Sigmoid colon (tissue), 7 donors: ENCODE results near the gene ELF2. TPM values are rescaled to one million over a fixed set of nuclear protein-coding genes. Genes with fewer than 3 reads are reported as not detected.

Source experiments
- DNase-seq: peaks from one replicate; pipeline ENCODE4 v3.0.0-alpha.2; 2019
- H3K27ac ChIP-seq, 4 donors: fragments of 200-600 bp; sonication (generic); one replicate each; pipeline ENCODE4 v1.5.1; 2016 to 2019; ENCODE audit warnings: mild to moderate bottlenecking in 1 of 4
- H3K27me3 ChIP-seq, 3 donors: fragments of 200-600 bp; sonication (generic); one replicate each; pipeline ENCODE4 v1.5.1; 2019; ENCODE audit warnings: mild to moderate bottlenecking in 1 of 3
- H3K36me3 ChIP-seq, 4 donors: fragments of 200-600 bp; sonication (generic); one replicate each; pipeline ENCODE4 v1.5.1; 2016 to 2019
- H3K4me1 ChIP-seq, 4 donors: fragments of 200-600 bp; sonication (generic); one replicate each; pipeline ENCODE4 v1.5.1; 2017 to 2019
- H3K4me3 ChIP-seq, 4 donors: fragments of 200-600 bp; sonication (generic); one replicate each; pipeline ENCODE4 v1.5.1; 2017 to 2019; ENCODE audit warnings: mild to moderate bottlenecking in 2 of 4, moderate library complexity in 1 of 4
- H3K9me3 ChIP-seq, 4 donors: fragments of 200-600 bp in 3 of 4; sonication (generic) in 3 of 4; one replicate each; pipeline versions ENCODE4 v1.5.1 to v1.6.1; 2013 to 2019
- CTCF ChIP-seq, 4 experiments: fragments of 450-650 bp in 3 of 4; fragments of 200-600 bp in 1 of 4; IDR thresholded peaks; one replicate each; pipeline ENCODE4 v1.5.1; 2016 to 2019; ENCODE audit warnings: antibody characterized with exemption in 4 of 4, mild to moderate bottlenecking in 3 of 4, moderate library complexity in 2 of 4
- EP300 ChIP-seq, 4 donors: sonication (generic); formaldehyde crosslinking; IDR thresholded peaks; one replicate each; pipeline ENCODE4 v1.6.1; 2017; ENCODE audit warnings: antibody characterized with exemption in 4 of 4
- POLR2A ChIP-seq, 2 donors: fragments of 450-650 bp; IDR thresholded peaks; one replicate each; pipeline ENCODE4 v1.6.1; 2016; ENCODE audit warnings: antibody characterized with exemption in 2 of 2, mild to moderate bottlenecking in 2 of 2, moderate library complexity in 2 of 2
- POLR2AphosphoS5 ChIP-seq, 4 donors: sonication (generic); formaldehyde crosslinking; IDR thresholded peaks; one replicate each; pipeline ENCODE4 v1.6.1; 2017; ENCODE audit warnings: antibody characterized with exemption in 4 of 4
- WGBS, 2 donors: extraction: QIAGEN DNeasy Blood & Tissue Kit; methylation state at CpG; one replicate each; pipeline ENCODE4 v1.1.7; 2013; 5-methylcytosine and 5-hydroxymethylcytosine counted together
- intact Hi-C: fragments of 100-400 bp; cut with DNase I; formaldehyde crosslinking; loops from one replicate; pipeline ENCODE4 v1.15.1; 2023
- polyA plus RNA-seq, 3 donors: library from polyadenylated mRNA; stranded (reverse); fragments of 200-250 nt; gene quantifications; one replicate each; pipeline ENCODE4 v1.2.3, GENCODE V29; 2013
- total RNA-seq, 4 donors: library from RNA; depleted of rRNA; stranded (reverse); fragments of >200 nt; gene quantifications; one replicate each; pipeline ENCODE4 v1.1.0, GENCODE V29; 2016
- donor health status: healthy with polysubstance abuse.
- donor health status: Bipolar disorder and iron deficiency.
- donor health status: healthy.

ELF2 gene
- total RNA-seq (10 to 100 TPM; 61.4 to 83.6 (median 79.0) TPM), polyA plus RNA-seq (10 to 100 TPM in 2 of 3 donors, 1 to 10 TPM in 1; 9.9 to 16.8 (median 15.6) TPM)

DNA sequence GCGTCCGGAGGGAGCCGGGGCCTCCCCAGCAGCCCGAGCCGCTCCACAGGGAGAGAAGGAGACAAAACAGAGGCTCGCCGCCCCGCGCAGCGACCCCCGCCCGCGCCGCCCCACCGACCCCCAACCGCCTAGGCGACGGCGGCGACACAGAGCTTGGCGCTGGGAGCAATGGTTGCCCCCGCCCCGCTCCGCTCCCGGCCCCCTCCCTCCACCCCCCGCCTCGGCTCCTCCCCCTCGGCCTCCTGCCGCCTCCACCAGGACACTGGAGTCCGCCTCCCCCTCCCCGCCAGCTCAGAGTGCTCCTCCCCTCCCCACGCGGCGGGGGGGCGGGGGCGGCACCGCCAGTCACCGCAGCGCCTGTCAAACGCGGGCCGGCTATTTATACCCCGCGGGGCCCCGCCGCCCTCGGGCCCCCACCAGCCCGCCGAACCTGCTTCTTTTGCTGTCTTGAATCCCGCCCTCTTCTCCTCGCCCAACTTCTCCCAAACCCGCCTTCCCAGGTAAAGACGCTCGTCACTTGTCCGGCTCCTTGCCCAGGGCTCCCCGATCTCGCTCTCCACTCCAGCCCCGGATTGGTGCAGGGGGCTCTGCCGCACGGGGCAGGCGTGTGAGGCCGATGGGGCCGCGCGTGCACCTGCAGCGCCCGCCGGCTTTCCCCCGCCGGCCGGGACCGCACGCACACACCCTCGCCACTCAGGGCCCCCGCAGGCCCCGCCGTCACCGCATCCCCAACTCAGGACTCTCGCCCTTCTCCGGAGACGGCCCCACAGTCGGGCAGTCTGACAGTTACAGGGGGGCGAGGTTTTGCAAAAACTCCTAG lies at the start of gene ELF2:
ELF2 (minus strand) TSS at position 170 of the 820 bp plus-strand sequence. CDS start 39,517 bp downstream, outside the sequence.
- Histone ChIP-seq H3K9me3 (no peaks in the 10 kb centered on the region), H3K36me3 (no peaks in the 10 kb centered on the region), H3K4me1 (peaks cover 0 to 34% (median 17%) of the 10 kb centered on the region in 4 donors), H3K27me3 (no peaks in the 10 kb centered on the region), H3K27ac (peak within 1 kb of the TSS; percentile 99 to 100 (median 100)), H3K4me3 (peak within 1 kb of the TSS; percentile 83 to 99 (median 96))
- TF ChIP-seq EP300 (IDR thresholded peaks at IDR 0.05): peak in 2 of 4 donors; percentile 30 to 44
- TF ChIP-seq POLR2A (IDR thresholded peaks at IDR 0.05): peak in 1 of 2 donors; percentile 24
- peak; percentile 67 to 85 (median 80) for TF ChIP-seq POLR2AphosphoS5 (IDR thresholded peaks at IDR 0.05)
- no peak for TF ChIP-seq CTCF (IDR thresholded peaks at IDR 0.05)
- intact Hi-C loops: loop anchor here (2.0 to 5.0 kb wide), 4 partner anchors 80 to 275 kb away; partner anchors contain the start of genes NAA15 and RAB33B
- DNase-seq: peak; percentile 98
- WGBS, 2 donors: 1% methylated on average over 83 of the region's 83 CpGs

DNA sequence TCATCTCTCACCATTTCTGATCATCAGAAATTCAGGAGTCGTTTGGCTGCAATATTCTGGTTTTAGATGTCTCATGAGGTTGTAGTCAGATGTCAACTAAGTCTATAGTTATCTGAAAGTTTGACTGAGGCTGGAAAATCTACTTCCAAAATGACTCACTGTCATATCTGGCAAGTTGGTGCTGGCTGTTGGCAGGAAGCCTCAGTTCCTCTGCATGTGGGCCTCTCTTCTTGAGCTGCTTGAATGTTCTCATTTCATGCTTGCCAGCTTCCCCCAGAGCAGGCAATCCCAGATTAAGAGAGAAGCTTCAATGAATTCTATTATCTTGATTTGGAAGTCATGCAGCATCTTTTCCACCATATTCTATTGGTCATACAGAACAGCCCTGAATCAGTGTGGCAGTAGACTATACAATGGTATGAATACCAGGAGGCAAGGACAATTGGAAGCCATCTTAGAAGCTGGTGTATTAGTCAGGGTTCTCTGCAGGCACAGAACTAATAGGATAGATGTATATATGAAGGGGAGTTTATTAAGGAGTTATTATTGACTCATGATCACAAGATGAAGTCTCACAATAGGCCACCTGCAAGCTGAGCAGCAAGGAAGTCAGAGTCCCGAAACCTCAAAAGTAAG lies 46.8 kb upstream of the ELF2 start:
- 83 to 88% methylated on average over 2 of the region's 2 CpGs for WGBS, 2 donors
- Histone ChIP-seq H3K27me3 (no peaks in the 10 kb centered on the region), H3K27ac (no peak overlapping the region), H3K9me3 (no peaks in the 10 kb centered on the region), H3K36me3 (no peaks in the 10 kb centered on the region), H3K4me1 (no peaks in the 10 kb centered on the region), H3K4me3 (no peak overlapping the region)
- no peak for DNase-seq
- no peak for TF ChIP-seq EP300 (IDR thresholded peaks at IDR 0.05)
- intact Hi-C loops: no loop called here

- Histone ChIP-seq H3K4me3 (no peak overlapping the region), H3K27me3 (no peaks in the 10 kb centered on the region), H3K27ac (no peak overlapping the region), H3K36me3 (no peaks in the 10 kb centered on the region), H3K9me3 (no peaks in the 10 kb centered on the region), H3K4me1 (no peaks in the 10 kb centered on the region)
- no peak for DNase-seq
- intact Hi-C loops: no loop called here
- TF ChIP-seq EP300 (IDR thresholded peaks at IDR 0.05): no peak
- no peak for TF ChIP-seq CTCF (IDR thresholded peaks at IDR 0.05)
- no peak for TF ChIP-seq POLR2AphosphoS5 (IDR thresholded peaks at IDR 0.05)
- TF ChIP-seq POLR2A (IDR thresholded peaks at IDR 0.05): no peak
- WGBS, 2 donors: 95 to 96% methylated on average over 5 of the region's 5 CpGs
Observed at GRCh38 chr4:139222215-139222614, 45.2 kb upstream of the ELF2 start.

- H3K9me3 ChIP-seq: no peaks in the 10 kb centered on the region
- no peak overlapping the region for H3K4me3 ChIP-seq
- H3K36me3 ChIP-seq: no peaks in the 10 kb centered on the region
- H3K4me1 ChIP-seq: no peaks in the 10 kb centered on the region
- WGBS, 2 donors: 89 to 93% methylated on average over 5 of the region's 5 CpGs
- no peaks in the 10 kb centered on the region for H3K27me3 ChIP-seq
- TF ChIP-seq POLR2A (IDR thresholded peaks at IDR 0.05) (no peak), CTCF (IDR thresholded peaks at IDR 0.05) (no peak), POLR2AphosphoS5 (IDR thresholded peaks at IDR 0.05) (no peak), EP300 (IDR thresholded peaks at IDR 0.05) (no peak)
- no peak overlapping the region for H3K27ac ChIP-seq
- DNase-seq: no peak
- intact Hi-C loops: no loop called here
Observed at GRCh38 chr4:139221687-139222086, 44.7 kb upstream of the ELF2 start.

- H3K36me3 ChIP-seq: no peaks in the 10 kb centered on the region
- no peak overlapping the region for H3K4me3 ChIP-seq
- H3K27ac ChIP-seq: no peak overlapping the region
- TF ChIP-seq CTCF (IDR thresholded peaks at IDR 0.05): no peak
- TF ChIP-seq EP300 (IDR thresholded peaks at IDR 0.05): no peak
- no peak for TF ChIP-seq POLR2A (IDR thresholded peaks at IDR 0.05)
- TF ChIP-seq POLR2AphosphoS5 (IDR thresholded peaks at IDR 0.05): no peak
- no peak for DNase-seq
- intact Hi-C loops: no loop called here
- H3K4me1 ChIP-seq: no peaks in the 10 kb centered on the region
- WGBS, 2 donors: 88 to 90% methylated on average over 4 of the region's 4 CpGs
- H3K9me3 ChIP-seq: no peaks in the 10 kb centered on the region
- H3K27me3 ChIP-seq: no peaks in the 10 kb centered on the region
Observed at GRCh38 chr4:139219450-139220055, 42.5 kb upstream of the ELF2 start.
